HG02610 (cell line): ENCODE data around the gene TMEM168.

ENCODE experiments used
- ATAC-seq: cut with Tn5 transposase; IDR thresholded peaks from one replicate; pipeline ENCODE4 v1.9.1; 2021; ENCODE audit warnings: mild to moderate bottlenecking, moderate library complexity; ENCODE audit not compliant: unreplicated experiment

Gene TMEM168

DNA sequence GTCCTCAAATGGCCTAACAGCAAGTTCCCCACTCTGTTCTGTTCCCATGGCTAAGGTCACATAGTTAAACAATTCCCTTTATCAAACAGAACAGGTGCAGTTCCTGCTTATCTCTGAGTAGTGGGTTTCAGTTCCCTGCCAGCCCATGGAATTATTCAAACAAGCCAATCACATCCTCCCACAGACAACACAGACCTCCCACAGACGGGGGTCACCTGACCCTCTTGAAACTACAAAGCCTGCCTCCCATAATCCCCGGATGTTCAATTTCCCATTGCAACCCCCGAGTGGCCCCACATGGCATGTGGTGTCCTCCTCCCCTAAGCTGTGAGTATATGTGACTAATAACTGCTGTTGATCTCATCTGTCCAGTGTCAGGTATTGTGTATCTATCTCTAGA lies 64.1 kb downstream of the TMEM168 start:
- ATAC-seq = no peak

DNA sequence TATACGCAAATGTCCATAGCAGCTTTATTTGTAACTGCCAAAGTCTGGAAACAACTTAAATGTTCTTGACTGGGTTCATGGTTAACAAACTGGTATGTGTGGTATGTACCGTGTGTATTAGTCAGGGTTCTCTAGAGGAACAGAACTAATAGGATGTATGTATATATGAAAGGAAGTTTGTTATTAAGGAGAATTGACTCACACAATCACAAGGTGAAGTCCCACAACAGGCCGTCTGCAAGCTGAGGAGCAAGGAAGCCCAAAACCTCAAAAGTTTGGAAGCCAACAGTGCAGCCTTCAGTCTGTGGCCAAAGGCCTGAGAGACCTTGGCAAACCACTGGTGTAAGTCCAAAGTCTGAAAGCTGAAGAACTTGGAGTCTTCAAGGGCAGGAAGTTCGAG lies 66.8 kb downstream of the TMEM168 start:
- ATAC-seq = no peak

DNA sequence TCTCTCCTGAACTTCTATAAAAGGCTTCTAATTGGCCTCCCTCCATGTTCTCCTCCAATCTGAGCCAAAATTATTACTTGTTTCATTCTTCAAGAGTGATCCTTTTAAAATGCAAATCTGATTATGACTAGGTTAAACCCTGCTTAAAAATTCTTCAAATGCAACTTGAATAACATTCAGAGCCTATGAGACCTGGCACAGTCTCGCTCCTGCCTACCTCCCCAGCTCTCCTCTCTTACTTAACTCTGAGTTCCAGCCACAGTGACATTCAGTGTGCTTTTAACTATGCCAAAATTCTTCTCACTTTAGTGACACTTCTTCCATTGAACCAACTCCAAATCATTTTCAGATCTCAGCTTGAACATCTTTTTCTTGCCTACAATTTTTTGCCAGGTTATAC lies 68.8 kb downstream of the TMEM168 start:
- no peak for ATAC-seq

DNA sequence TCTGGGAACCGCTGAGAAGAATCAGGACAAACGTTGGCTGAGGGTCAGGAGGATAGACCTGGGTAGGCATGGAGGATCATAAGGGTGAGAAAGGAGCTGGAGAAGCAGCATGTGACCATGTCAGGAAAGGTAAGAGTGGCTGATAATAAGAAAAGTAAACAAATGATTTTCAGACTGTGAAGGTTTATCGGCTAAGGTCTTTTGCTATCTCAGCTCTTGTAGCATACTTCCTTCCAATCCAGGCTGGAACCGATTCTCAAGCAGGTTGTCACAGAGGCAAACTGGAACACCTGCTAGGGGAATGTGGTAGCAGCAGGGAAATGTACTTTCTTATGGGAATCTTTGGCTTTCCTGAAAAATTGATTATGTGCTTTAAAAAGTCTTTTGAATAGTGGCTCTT lies 74.7 kb downstream of the TMEM168 start:
- ATAC-seq = no peak

- ATAC-seq = no peak
Measured at GRCh38 chr7:112714917-112715316, 75.3 kb downstream of the TMEM168 start.
